ENCODE results near the gene FARSA. TPM values are rescaled to one million over a fixed set of nuclear protein-coding genes. Genes with fewer than 3 reads are reported as not detected.

The FARSA gene
- total and polyA plus RNA-seq, 2 of the 13 experiments (the other 11 are each of a cell fraction or from before 2014, with no cell fraction given) = 25.9 to 72.0 TPM

GRCh38 chr19:12938779-12939601 is 5.5 kb upstream of the FARSA start (continued):
- TF ChIP-seq CENPX (CRISPR knock-in tag; IDR thresholded peaks at IDR 0.05) = no peak
- no peak for TF ChIP-seq SALL1 (CRISPR knock-in tag; IDR thresholded peaks at IDR 0.05)
- peak; percentile 91 for TF ChIP-seq ZNF777 (CRISPR knock-in tag; IDR thresholded peaks at IDR 0.05)
- TF ChIP-seq ZNF766 (CRISPR knock-in tag; IDR thresholded peaks at IDR 0.05; ENCODE audit: borderline replicate concordance) = no peak
- no peak for TF ChIP-seq SATB2 (CRISPR knock-in tag; IDR thresholded peaks at IDR 0.05)
- 0 out of 2 replicates have a peak, but pooled peaks have one; percentile 49 for TF ChIP-seq ZNF543 (CRISPR knock-in tag; IDR thresholded peaks at IDR 0.05)
- no peak for TF ChIP-seq ZNF768 (CRISPR knock-in tag; IDR thresholded peaks at IDR 0.05)
- TF ChIP-seq POLR2A (IDR thresholded peaks at IDR 0.05; ENCODE audit: insufficient read depth in 1 of 2, low read depth in 2 of 2, low read length in 2 of 2) = 0 out of 4 replicates have a peak, but pooled peaks of 1 of the 2 experiments have one; percentile 33
- no peak for TF ChIP-seq CBX5 (CRISPR knock-in tag; IDR thresholded peaks at IDR 0.05; ENCODE audit: borderline replicate concordance)
- TF ChIP-seq ZNF547 (CRISPR knock-in tag; IDR thresholded peaks at IDR 0.05) = peak; percentile 13
- no peak for TF ChIP-seq HDAC1 (CRISPR knock-in tag; IDR thresholded peaks at IDR 0.05)
- no peak for TF ChIP-seq USF2 (IDR thresholded peaks at IDR 0.05; ENCODE audit: low read depth, low read length)
- TF ChIP-seq USF2 (CRISPR knock-in tag; IDR thresholded peaks at IDR 0.05; ENCODE audit: borderline replicate concordance) = no peak
- TF ChIP-seq MLXIP (CRISPR knock-in tag; IDR thresholded peaks at IDR 0.05; ENCODE audit: borderline replicate concordance) = no peak; the same call in 1 of the 2 replicates
- no peak for TF ChIP-seq FIP1L1 (IDR thresholded peaks at IDR 0.05; ENCODE audit: borderline replicate concordance, insufficient read depth, low read depth, low read length)
- no peak for TF ChIP-seq ZNF614 (CRISPR knock-in tag; IDR thresholded peaks at IDR 0.05; ENCODE audit: borderline replicate concordance)
- 0 out of 2 replicates have a peak, but pooled peaks have one; percentile 5 for TF ChIP-seq SIX1 (CRISPR knock-in tag; IDR thresholded peaks at IDR 0.05; ENCODE audit: borderline replicate concordance)
- no peak for TF ChIP-seq DRAP1 (CRISPR knock-in tag; IDR thresholded peaks at IDR 0.05)
- TF ChIP-seq ZNF501 (CRISPR knock-in tag; IDR thresholded peaks at IDR 0.05) = peak; percentile 40; the same call in 1 of the 2 replicates
- 0 out of 2 replicates have a peak, but pooled peaks have one; percentile 18 for TF ChIP-seq NCOA1 (CRISPR knock-in tag; IDR thresholded peaks at IDR 0.05)
- no peak for TF ChIP-seq TEAD3 (CRISPR knock-in tag; optimal IDR thresholded peaks at IDR 0.05; ENCODE audit: borderline replicate concordance)
- TF ChIP-seq ARID2 (CRISPR knock-in tag; IDR thresholded peaks at IDR 0.05; ENCODE audit: borderline replicate concordance) = no peak; the same call in 1 of the 2 replicates
- TF ChIP-seq HMGXB4 (CRISPR knock-in tag; IDR thresholded peaks at IDR 0.05; ENCODE audit: borderline replicate concordance in 1 of 2, low read depth in 1 of 2) = no peak; a peak in 2 of 4 replicates

Measured in HepG2 (cell line).